GM21367 (cell line): ENCODE data around the gene LYRM4.

Experiments used
- ATAC-seq: cut with Tn5 transposase; IDR thresholded peaks from one replicate; pipeline ENCODE4 v1.9.1; 2021; ENCODE audit not compliant: unreplicated experiment

LYRM4 gene

DNA sequence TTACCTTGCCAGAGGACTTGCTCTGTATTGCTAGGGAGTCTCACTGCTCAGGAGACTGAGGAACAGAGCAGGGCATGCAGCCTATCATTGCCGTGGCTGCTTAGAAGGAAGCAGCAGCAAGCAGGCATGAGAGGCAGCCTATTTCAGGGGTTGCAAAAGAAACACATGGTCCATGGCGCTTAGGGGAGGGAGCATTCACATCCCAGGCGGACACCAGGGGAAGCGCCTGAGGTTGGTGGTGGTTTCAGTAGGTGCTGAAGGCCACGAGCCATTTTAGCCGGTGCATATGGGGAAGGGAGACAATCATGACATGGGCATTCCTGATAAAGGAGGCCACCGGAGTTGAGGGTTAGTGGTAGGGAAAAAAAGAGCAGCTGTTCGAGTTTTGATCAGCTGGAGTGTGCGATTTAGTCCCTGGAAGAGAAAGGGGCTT lies 21.5 kb upstream of the LYRM4 start:
- ATAC-seq: no peak

DNA sequence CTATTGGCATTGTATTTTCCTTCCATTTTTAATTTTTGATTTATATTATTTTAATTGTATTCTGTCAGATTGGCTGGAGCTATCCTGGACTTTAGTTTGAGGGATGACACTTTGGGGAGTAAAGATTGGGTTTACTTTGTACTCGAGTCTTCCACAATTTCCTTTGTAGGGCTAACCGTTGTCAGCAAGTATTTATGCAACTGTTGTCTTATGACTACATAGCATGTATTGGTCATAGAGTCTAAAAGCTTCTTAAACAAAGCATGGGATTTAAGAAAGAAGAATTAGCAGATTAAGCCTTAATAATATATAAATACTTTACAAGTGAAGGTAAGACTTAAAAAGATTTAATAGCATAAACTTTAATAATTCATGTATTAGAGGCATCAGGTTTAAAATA lies 20.2 kb upstream of the LYRM4 start:
- no peak for ATAC-seq

DNA sequence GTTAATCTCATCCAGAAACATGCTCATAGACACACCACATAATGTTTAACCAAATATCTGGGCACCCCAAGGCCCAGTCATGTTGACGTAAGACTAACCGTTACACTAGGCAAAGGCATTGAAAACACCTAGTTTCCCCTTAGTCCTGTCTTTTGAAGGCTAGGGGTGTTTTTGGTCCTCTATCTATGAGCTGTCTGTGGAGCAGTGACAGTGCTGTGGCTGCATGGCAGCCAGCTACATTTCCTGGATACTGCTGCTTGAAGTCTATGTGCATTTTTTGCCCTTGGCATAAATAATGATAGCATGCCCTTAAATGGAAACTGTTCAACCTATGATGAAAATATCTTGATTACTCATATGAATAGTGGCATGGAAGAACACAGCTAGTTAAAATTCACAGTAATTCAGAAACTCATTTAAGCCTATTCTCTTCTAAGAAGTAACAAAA lies 19.2 kb upstream of the LYRM4 start:
- no peak for ATAC-seq

DNA sequence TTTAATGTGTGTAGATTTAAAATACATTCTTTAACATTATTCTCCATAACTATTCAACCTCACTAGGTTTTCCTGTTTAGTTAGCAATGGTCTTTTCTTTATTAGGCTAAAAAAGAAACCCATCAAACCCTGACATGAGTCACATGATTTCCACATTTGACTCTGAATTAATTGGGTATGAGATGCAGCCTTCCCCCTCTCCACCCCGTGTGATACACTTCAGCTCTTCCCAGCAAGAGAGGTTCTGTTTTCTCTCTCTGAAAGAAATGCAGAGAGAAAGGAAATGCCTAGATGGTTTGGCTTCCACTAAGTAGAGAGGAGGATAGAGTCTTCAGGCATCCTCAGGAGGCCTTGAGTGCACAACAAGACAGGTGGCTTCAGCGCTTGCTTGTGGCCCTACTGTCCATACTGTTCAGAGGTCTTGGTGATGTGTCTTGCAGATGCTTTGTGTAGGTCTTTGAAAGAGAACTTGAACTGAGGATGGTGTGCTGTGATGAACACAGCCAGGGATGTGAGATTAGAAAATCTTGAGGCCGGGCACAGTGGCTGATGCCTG lies 17.9 kb upstream of the LYRM4 start:
- no peak for ATAC-seq

DNA sequence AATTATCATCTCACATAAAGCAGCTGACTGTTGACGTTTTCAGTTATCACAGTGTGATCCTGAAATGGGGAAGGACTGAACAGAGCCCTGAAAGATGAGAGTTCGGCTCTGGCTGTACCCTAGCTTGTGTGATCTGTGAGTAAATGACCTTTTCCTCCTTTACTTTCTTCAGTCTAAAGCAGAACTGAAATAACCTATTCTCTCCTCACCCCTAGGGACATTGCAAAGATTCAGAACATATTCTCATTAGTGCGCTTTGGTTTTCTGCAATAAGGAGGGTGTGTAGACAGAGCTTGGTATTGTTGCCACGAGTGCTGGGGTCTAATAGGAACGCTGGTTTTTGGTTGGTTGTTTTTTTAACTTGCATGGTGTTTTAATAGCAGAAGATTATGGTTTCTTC lies 17.3 kb upstream of the LYRM4 start:
- ATAC-seq: peak; percentile 73

DNA sequence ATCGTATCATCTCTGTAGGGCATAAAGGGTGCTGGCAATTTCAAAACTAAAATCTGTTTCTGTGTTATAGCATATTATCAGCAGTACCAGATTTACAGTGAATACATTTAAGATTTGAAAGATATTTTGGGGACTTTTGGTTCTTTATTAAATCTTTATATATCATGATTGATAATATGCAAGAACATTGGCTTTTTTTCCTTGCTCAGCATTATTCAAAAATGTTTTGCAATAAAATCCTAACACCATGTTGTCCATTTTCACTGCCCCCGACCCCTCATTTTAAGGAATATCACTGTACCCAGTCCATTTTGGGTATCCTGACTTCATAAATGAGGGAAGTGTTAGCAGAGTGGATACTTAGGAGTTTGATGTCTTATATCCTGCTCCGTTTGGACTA lies 16.8 kb upstream of the LYRM4 start:
- no peak for ATAC-seq

DNA sequence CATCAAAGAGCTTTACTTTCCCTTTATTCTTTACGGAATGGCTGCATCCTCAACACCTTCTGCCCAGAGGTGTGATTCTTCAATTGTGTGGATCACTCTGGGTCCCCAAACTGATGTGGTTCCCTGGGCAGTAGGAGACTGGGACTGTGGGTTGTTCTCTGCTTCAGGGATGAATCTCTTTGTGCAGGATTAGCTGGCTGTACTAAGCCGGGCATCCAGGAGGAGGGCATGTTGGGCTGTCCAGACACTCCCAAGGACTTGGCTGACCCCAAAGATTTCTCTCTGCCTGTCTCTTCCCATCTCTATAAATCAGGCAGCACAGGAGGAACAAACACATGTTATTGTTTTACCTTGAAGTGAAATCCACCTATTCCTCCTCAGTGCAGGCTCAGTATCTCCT lies 15.8 kb upstream of the LYRM4 start:
- ATAC-seq: no peak

DNA sequence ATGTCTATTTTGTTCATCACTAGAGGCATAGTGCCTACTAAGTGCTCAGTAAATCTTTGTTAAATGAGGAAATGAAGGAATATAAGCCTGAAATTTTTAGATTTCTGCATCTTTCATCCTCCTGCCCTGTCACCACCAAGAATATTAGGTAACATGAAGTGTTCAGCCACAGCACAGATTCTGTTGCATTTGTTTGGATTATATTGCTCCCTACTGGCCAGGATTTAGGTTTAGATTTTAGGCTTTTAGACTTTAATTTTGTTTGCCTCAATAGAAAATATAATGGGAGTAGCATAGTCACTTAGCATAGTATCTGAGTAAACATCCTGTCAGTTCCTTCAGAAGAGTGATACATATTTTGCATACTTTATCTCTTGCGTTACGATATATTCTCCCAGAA lies 14.7 kb upstream of the LYRM4 start:
- no peak for ATAC-seq

DNA sequence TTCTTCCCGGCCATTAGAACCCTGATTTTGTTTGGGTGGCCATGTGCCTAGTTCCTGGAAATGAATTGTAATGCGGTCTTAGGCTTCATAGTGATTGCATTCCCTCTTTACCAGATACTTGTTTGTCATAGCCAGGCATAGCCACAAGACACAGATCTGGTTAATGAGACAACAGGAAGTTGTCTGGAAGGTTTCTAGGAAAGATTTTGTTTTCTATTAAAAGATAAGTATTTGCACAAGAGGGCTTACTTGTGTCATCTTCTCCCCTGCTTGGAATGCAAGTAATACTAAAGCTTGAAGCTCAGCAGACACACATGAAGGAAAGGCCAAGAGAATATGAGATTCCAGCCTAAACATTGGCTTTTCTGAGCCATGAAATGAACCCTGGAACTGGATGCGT lies 13.5 kb upstream of the LYRM4 start:
- no peak for ATAC-seq

DNA sequence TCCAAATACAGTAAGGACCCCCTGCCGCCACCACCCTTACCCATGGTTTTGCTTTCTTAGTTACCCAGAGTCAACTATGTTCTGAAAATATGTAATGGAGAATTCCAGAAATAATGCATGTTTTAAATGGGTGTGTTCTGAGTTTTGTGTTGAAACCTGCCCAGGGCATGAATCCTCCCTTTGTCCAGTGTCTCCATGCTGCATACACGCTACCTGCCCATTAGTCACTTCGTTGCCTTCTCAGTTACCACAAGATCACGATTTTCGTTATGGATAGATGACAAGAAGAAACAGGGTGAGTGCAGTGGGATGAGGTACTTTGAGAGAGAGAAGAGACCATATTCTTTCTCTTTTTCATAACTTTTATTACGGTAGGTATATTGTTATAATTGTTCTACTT lies 11.2 kb upstream of the LYRM4 start:
- ATAC-seq: no peak

DNA sequence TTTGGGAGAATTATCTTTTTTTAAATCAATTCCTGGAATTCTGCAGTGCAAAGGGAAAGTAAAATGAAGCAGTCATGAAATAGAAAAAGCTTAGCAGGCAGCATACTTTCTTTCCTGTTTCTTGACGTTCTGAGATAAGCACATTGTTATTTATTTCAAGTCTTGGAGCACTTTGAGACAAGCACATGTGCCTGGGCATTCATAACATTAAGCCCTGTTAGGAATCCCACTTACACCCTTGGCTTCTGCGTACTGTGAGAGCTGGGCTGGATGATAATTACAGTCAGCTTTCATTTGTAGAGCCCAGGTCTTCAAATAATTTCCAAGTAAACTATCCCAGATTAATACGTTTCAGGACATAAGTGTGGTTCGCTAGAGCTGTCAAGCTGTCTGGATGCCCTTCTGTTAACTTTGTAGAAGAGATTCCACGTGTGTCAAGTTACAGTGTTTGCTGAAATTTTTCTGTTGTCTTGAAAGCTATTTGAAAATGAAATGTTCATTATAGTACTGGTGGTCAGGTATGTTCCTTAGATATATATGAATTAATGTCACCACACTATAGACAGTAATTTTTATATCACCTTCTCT lies 9.4 kb upstream of the LYRM4 start:
- ATAC-seq: no peak

DNA sequence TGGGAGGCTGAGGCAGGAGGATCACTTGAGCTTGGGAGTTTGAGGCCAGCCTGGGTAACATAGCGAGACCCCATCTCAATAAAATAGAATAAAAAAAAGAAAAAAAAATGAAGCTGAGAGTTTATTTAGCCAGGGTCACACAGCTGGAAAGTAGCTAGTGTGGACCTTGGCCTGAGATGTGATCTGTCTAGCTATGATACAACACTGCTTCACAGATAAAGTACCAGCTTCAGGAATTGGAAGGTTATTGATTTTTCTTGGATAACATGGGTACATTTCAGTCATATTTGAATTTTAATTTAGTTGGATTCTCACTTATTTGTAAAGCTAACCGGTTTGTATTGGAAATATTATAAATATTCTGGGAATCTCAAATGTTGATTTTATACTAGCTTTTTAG lies 5.7 kb upstream of the LYRM4 start:
- ATAC-seq: no peak

DNA sequence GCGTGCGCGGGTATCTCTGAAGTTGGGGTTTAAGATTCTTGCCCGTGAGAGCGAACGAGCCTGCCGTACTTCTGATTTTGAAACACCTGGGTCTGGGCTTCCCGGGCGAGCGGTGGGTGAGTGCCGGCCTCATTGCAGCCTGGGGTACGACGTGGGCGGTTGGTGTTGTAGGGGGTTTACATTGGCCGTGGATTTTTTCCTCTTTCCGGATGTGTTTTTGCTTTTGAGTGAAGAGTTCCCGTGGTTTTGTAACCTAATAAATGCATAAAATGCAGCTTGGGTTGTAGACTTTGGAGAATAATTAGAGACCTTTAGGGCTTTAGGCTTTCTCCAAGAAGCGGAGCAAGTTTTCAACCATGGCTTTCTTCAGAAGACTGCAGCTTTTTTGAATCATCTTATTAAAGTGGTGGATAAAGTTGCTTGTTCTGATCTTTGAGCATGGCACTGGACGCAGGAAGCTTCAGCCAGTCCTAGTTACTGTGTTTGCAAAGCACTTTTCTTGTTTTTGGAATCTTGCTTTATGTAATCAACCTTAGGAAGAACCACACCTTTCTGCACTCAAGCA lies 877 bp upstream of the LYRM4 start:
- ATAC-seq: no peak

DNA sequence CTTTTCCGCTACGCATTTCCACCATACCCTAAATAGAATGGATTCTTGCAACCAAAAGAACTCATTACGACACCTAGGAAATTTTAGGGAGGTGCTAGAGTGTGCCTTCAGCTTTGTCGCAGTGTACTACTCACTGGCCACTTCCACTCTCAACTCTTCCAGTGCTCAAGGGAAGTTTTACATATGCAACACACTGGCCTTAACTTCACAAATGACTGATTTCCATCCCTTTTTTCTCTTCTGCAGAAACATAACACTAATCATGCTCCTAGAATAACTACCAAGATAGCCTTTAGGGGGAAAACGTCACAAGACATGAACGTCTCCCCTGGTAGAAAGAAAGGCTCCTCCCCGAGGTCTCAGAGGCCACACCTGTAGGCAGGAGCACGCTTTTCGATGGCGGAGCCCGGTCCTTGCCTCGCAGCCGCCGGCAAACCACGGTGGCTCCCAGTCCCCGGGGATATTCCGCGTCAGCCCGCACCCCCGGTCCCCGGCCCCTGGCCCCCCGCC lies 584 bp downstream of the LYRM4 start:
- ATAC-seq: peak; percentile 74

DNA sequence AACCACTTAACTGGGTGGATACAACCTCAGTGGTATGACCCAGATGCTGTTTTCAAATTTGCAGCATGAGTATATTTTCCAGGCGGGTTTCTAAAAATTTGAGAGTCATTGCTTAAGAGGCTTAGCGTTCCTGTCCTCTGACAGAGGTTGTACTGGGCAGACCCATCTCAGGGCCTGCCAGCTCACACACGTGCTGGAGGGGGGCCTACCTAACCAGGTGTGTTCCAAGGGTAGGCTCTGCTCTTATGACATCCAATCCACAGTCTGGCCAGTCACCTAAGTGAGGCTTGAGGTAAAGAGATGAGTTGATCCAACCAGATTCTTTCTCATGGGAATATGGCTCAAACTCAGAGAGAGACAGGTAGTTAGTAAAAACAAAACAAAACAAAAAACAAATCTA lies 1.3 kb downstream of the LYRM4 start:
- ATAC-seq: no peak

DNA sequence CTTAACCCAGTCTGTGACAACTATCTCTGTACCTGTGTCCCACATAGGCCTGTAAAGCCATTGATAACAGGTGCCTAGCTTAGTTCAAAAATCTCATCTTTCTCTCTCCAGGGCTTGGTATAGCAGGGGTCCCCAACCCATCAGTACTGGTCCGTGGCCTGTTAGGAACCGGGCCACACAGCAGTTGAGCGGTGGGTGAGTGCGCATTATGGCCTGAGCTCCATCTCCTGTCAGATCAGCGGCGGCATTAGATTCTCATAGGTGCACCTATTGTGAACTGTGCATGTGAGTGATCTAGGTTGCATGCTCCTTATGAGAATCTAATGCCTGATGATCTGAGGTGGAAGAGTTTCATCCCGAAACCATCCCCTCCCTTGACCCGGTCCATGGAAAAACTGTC lies 3.4 kb downstream of the LYRM4 start:
- no peak for ATAC-seq

DNA sequence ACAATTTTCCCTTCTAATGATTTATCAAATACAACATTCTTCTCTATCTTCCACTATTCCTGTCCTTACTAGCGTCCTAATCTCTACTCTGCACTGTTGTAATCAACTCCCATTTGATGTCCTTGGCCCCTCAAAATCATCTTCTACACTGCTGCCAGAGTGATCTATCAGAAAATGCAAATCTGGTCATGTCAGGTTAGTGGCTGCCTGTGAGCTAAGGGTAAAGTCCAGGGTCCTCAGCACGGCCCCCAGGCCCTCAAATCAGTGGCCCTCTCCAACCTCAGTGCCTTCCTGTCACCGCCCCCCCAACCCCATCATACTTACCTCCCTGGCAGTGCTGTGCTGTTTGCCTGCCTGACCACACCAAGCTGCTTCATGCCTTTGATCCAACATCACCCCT lies 3.8 kb downstream of the LYRM4 start:
- ATAC-seq: no peak

DNA sequence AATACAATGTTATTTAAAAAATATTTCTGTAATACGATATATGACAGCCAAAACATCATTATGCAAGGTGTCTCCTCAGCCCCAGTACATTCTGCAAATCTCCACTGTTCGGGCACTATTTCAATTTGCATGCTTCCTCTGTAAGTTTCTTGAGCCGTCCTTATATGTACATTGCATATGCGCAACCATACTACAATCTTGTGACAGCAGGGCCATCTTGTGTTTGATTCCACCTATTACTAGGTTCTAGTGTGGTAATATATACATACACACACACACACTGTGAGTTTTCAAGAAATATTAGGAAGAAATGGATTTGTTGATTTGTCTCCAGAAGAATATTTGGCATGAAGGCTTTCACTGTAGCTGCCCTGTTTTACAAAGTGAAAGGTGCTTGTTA lies 9.8 kb downstream of the LYRM4 start:
- ATAC-seq: no peak

DNA sequence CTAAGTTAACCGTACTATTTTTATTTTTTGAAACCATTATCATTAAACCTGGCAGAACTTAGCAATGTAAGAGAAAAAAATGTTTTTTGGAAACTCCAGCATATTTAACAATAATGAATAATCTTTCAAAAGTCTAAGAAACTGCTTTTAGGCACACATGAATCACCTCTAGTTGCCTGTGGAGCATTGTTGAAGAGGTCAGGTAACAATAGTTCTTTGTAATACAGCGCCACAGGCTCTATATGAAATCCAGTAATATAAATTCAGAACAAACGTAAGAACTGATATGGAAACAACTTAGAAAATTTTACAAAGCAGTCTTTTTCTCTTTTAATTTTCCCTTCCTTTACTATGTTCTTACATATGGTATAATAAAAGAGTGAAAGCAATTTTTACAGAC lies 10.3 kb downstream of the LYRM4 start:
- no peak for ATAC-seq

DNA sequence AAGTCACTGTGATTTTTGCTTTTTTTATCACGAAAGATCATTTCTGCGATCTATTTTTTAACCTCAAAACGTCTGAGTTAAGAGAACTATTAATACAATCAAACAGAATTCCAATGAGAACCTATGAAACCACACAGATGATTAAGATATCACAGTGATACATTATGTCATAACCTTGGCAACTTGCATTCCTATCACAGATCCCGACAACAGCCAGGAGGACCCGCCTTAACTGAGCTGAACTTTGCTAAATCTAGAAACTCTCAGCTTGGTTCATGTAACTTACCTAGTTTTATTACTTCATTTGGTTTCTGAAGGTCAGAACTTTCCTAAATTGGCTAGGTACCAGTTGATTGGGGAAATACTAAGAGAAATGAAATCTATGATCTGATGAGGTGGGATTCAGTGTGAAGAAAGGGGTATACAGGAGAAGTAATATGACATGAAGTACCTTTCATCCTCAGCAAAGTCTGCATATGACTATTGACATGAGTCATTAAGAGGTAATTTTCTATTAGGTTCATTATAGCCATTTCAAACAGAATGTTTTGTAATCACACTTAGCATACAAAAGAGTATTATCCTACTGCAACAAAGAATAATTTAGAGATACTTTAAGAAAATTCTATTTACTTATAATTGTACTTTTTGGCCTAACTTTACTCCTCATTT lies 11.2 kb downstream of the LYRM4 start:
- no peak for ATAC-seq

DNA sequence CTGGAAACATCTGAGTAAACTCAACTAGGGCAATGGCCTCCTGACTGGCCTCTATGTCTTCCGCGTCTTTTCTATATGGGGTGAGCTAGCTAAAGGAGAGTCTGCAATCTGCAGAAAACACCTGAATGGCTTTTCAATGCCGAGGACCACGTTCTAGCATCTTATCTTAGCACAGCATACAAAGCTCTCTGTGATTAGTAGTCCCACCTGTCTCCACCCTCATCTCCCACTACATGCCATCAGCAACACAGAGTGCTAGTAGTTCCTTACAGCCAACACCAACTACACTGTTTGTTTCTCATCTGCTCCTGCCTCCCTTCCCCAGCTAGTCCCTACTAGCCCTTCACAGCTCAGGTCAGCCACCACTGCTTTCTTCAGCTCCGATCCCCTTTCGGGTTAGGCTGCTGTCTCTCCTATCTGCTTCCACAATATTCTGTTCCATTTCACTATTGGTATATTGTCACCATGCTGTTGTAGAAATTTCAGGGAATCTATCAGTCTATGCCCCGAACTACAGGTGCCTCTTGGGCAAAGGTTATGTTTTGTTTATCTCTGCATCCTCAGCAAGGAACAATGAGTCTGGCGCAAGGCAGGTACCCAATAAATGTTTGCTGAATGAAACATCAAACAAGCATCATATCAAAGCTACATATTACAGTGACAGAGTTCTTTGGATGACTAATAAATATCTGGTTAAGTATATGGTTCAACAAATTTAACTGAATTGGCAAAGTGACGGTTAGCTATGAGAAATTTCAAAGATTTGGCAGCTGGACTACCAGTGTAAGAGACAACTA lies 12.2 kb downstream of the LYRM4 start:
- no peak for ATAC-seq
